ENCODE results near the gene SAFB. TPM values are rescaled to one million over a fixed set of nuclear protein-coding genes. Genes with fewer than 3 reads are reported as not detected.

Gene SAFB
- total and polyA plus RNA-seq, 2 of the 13 experiments (the other 11 are each of a cell fraction or from before 2014, with no cell fraction given) = 21.0 to 28.4 TPM

GRCh38 chr19:5624018-5624663 lies 1.3 kb downstream of the SAFB start (continued):
- TF ChIP-seq RBFOX2 (IDR thresholded peaks at IDR 0.05; ENCODE audit: low read depth, low read length) (no peak), ZNF33B (CRISPR knock-in tag; IDR thresholded peaks at IDR 0.05) (no peak), SAP130 (CRISPR knock-in tag; IDR thresholded peaks at IDR 0.05; ENCODE audit: low read depth) (peak; percentile 37; the same call in 1 of the 2 replicates), ZNF234 (CRISPR knock-in tag; conservative IDR thresholded peaks at IDR 0.05) (0 out of 2 replicates have a peak, but pooled peaks have one; percentile 1), ZMAT3 (CRISPR knock-in tag; conservative IDR thresholded peaks at IDR 0.05) (no peak), DBP (CRISPR knock-in tag; IDR thresholded peaks at IDR 0.05; ENCODE audit: not compliant biosample characterization) (no peak), HDAC6 (IDR thresholded peaks at IDR 0.05; ENCODE audit: low read depth, low read length) (no peak), ZNF629 (CRISPR knock-in tag; conservative IDR thresholded peaks at IDR 0.05) (no peak), EHMT2 (IDR thresholded peaks at IDR 0.05; ENCODE audit: borderline replicate concordance, low read depth, low read length) (no peak), BORCS8-MEF2B (CRISPR knock-in tag; IDR thresholded peaks at IDR 0.05) (no peak), ZNF331 (CRISPR knock-in tag; IDR thresholded peaks at IDR 0.05) (no peak), ZNF33A (CRISPR knock-in tag; IDR thresholded peaks at IDR 0.05; ENCODE audit: borderline replicate concordance) (no peak), ELF4 (CRISPR knock-in tag; IDR thresholded peaks at IDR 0.05; ENCODE audit: borderline replicate concordance) (no peak), PAX8 (CRISPR knock-in tag; IDR thresholded peaks at IDR 0.05; ENCODE audit: borderline replicate concordance) (no peak), ZNF557 (CRISPR knock-in tag; IDR thresholded peaks at IDR 0.05) (no peak), ZNF569 (CRISPR knock-in tag; IDR thresholded peaks at IDR 0.05; ENCODE audit: borderline replicate concordance) (no peak), JARID2 (CRISPR knock-in tag; IDR thresholded peaks at IDR 0.05; ENCODE audit: insufficient replicate concordance) (no peak), GZF1 (CRISPR knock-in tag; IDR thresholded peaks at IDR 0.05) (no peak), FIP1L1 (IDR thresholded peaks at IDR 0.05; ENCODE audit: borderline replicate concordance, insufficient read depth, low read depth, low read length) (no peak), ZNF772 (CRISPR knock-in tag; IDR thresholded peaks at IDR 0.05) (no peak), MED1 (CRISPR knock-in tag; IDR thresholded peaks at IDR 0.05) (no peak), LBX2 (CRISPR knock-in tag; IDR thresholded peaks at IDR 0.05; ENCODE audit: borderline replicate concordance) (no peak)
- TF ChIP-seq, protein P1, sequence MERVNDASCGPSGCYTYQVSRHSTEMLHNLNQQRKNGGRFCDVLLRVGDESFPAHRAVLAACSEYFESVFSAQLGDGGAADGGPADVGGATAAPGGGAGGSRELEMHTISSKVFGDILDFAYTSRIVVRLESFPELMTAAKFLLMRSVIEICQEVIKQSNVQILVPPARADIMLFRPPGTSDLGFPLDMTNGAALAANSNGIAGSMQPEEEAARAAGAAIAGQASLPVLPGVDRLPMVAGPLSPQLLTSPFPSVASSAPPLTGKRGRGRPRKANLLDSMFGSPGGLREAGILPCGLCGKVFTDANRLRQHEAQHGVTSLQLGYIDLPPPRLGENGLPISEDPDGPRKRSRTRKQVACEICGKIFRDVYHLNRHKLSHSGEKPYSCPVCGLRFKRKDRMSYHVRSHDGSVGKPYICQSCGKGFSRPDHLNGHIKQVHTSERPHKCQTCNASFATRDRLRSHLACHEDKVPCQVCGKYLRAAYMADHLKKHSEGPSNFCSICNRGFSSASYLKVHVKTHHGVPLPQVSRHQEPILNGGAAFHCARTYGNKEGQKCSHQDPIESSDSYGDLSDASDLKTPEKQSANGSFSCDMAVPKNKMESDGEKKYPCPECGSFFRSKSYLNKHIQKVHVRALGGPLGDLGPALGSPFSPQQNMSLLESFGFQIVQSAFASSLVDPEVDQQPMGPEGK (CRISPR knock-in tag; IDR thresholded peaks at IDR 0.05) = peak; percentile 39
- TF ChIP-seq, protein P2, sequence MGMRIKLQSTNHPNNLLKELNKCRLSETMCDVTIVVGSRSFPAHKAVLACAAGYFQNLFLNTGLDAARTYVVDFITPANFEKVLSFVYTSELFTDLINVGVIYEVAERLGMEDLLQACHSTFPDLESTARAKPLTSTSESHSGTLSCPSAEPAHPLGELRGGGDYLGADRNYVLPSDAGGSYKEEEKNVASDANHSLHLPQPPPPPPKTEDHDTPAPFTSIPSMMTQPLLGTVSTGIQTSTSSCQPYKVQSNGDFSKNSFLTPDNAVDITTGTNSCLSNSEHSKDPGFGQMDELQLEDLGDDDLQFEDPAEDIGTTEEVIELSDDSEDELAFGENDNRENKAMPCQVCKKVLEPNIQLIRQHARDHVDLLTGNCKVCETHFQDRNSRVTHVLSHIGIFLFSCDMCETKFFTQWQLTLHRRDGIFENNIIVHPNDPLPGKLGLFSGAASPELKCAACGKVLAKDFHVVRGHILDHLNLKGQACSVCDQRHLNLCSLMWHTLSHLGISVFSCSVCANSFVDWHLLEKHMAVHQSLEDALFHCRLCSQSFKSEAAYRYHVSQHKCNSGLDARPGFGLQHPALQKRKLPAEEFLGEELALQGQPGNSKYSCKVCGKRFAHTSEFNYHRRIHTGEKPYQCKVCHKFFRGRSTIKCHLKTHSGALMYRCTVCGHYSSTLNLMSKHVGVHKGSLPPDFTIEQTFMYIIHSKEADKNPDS (CRISPR knock-in tag; IDR thresholded peaks at IDR 0.05) = peak; percentile 41; the same call in 1 of the 2 replicates
